ENCODE data around the gene PML.
A peak's percentile ranks its signal among the peaks of the same experiment; 100 is the strongest.
"Not testable (repeated sequence)": the region's sequence is repeated elsewhere in the genome, so short reads cannot be mapped to it uniquely, and the experiment has no call there.

The PML gene

DNA sequence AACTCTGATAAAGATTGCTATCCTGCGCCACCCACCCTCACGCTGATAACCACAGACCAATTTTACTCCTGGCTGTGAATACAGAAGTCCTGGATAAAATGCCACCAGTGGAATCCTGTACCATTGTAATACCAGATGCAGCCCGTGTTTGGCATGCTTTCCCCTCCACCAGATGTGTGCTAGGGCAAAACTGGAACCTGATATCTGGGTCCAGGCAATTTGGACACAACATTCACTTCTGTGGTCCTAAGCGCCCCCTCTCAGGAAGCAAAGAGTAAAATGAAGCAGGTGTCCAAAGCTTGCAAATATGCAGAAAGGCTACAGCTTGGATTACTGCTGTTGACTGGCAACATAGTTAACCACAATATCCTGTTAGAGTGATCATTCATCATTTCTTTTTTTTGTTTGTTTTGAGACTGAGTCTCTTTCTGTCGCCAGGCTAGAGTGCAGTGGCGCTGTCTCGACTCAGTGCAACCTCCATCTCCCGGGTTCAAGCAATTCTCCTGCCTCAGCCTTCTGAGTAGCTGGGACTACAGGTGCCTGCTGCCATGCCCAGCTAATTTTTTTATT lies 35.4 kb upstream of the PML start:
- DNase-seq = peak; percentile 4

DNA sequence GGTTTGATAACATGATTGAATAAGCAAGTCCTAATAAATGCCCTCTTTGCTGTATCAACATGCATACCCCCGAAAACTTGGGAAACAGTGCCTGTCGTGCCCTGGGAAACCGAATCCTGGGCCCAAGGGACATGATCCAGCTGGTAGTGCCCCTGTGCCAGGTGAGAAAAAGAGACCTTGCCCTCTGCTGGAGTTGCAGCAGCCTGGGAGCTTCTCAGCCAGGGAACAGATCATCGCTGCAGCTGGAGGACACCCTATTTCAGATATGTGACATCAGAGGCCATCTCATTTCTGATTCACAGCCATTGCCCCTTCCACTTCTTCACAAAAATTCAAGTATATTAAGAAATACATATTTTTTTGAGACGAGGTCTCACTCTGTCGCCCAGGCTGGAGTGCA lies 34.7 kb upstream of the PML start:
- no peak for DNase-seq

DNA sequence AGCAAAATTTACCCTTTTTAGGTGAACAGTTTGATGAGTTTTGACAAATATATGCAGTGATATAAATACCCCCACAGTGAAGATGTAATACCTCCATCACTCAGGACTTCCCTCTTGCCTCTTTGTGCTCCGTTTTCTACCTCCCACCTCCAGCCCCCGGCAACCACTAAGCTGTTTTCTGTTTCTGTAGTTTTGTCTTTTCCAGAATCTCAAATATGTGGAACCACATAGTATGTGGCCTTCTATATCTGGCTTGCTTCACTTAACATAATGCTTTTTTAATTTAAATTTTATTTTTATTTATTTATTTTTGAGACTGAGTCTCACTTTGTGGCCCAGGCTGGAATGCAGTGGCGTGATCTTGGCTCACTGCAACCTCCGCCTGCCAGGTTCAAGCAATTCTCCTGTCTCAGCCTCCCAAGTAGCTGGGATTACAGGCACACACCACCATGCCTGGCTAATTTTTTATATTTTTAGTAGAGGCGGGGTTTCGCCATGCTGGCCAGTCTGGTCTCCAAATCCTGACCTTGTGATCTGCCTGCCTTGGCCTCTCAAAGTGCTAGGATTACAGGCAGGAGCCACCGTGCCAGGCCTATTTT lies 33.9 kb upstream of the PML start:
- not testable (repeated sequence) for DNase-seq

- DNase-seq = no peak
These were observed 32.1 kb upstream of the PML start for GRCh38 chr15:73962433-73962832.

DNA sequence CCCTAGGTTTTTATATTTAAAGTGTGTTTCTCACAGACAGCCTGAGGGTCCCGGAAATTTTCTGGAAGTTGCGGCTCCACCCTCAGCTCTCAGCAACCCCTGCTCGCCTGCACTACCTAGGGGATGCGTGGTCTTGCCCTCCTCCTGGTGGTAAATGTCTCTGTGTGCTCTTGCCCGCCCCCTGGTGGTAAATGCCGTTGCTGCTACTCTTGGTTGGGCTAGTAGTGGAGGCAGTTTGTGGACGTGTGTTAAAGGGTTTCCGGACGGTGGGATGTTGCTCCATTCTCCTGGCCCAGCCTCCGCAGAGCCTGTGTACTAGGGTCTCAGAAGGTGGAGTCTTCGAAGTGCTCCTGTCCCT lies 29.8 kb upstream of the PML start:
- DNase-seq = peak; percentile 33

GRCh38 chr15:73965094-73965757 lies 29.3 kb upstream of the PML start:
- DNase-seq = no peak

- no peak for DNase-seq
These were observed 28.8 kb upstream of the PML start for GRCh38 chr15:73965758-73966113.

GRCh38 chr15:73968461-73968860 lies 26.1 kb upstream of the PML start:
- no peak for DNase-seq

GRCh38 chr15:73969151-73969759 lies 25.3 kb upstream of the PML start:
- DNase-seq = no peak

DNA sequence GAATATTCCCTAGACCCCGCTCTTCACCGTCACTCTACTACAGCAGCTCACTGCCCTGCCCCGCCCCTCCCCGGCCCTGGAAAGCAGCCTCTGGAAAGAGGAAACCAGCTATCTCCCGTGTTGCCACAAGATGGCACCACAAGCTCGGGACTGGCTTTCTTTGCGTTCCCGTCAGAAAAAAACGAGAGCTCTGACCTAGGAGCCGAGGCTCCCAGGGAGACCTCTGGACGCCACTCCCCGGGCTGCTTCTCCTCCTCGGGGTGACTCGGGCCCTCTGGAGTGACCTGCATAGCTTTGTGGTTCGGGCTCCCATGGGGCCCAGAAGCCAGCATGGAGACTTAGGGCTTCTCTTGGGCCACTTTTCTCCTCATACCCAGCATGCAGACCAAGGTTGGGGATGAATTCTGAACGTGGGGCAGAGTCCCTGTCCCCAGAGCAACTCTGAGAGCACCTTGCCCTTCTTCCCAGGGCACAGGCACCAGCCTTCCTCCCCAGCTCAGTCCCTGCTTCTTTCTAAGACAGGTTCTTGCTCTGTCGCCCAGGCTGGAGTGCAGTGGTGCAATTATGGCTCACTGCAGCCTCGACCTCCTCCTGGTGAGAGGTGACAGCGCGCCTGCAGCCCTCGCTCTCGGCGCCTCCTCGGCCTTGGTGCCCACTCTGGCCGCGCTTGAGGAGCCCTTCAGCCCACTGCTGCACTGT lies 21.4 kb upstream of the PML start:
- DNase-seq = peak; percentile 41

GRCh38 chr15:73973683-73974200 lies 20.8 kb upstream of the PML start:
- not testable (repeated sequence) for DNase-seq

DNA sequence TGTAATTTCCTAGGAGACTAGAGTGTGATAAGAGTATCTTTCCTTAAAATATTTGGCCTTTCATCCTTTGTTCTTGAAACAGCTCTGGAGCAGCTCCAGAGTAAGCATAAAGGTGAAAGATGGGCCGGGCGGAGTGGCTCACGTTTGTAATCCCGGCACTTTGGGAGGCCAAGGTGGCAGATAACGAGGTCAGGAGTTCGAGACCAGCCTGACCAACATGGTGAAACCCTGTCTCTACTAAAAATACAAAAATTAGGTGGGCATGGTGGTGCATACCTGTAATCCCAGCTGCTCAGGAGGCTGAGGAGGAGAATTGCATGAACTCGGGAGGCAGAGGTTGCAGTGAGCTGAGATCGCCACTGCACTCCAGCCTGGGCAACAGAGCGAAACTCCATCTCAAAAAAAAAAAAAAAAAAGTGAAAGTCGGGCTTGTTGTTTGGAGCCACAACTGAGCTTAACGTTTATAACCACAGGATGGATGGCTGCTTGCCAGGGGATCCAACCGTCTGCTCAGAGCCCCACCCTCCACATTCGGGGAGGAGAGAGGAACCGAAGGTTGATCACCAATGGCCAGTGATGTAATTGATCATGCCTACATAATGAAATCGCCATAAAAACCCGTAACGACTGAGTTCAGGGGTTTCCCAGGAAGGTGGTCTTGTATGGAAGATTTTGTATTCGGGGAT lies 18.9 kb upstream of the PML start:
- DNase-seq = peak; percentile 16

- DNase-seq = no peak
These were observed 15.6 kb upstream of the PML start for GRCh38 chr15:73978896-73979295.

DNA sequence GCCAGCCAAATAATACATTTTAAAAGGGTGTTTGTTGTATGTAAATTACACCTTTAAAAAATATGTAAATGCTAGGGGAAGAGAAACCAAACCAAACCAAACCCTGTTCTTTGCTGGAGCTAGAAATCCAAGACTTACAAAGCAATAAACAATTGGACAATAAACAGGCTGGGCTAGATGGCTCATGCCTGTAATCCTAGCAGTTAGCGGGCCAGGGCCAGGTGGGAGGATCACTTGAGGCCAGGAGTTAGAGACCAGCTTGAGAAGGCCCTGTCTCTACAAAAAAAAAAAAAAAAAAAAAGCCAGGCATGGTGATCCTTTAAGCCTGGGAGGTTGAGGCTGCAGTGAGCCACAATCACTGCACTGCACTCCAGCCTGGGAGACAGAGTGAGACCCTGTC lies 14.9 kb upstream of the PML start:
- no peak for DNase-seq

DNA sequence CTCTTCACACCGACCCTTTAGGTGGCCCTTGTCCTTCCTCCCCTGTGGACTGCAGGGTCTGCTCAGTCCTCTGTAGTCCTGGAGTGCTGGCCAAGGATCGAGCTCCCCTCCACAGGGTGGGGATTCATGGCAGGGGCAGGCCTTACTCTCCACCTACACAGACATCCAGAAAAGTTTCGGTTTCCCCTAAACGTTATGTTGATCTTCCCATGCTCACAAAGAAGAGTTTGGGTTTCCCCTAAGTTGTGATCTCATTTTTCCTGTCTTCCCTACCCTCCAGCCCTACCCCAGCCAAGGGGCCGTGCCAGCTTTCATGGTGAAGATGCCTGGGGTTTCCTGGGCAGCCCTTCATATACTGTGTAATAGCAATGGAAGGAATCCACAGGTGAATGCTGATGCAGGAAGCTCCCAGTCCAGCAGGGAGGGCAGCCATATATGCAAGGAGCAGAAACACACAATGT lies 12.7 kb upstream of the PML start:
- DNase-seq = no peak

GRCh38 chr15:73982222-73982962 lies 12.1 kb upstream of the PML start:
- peak; percentile 80 for DNase-seq

DNA sequence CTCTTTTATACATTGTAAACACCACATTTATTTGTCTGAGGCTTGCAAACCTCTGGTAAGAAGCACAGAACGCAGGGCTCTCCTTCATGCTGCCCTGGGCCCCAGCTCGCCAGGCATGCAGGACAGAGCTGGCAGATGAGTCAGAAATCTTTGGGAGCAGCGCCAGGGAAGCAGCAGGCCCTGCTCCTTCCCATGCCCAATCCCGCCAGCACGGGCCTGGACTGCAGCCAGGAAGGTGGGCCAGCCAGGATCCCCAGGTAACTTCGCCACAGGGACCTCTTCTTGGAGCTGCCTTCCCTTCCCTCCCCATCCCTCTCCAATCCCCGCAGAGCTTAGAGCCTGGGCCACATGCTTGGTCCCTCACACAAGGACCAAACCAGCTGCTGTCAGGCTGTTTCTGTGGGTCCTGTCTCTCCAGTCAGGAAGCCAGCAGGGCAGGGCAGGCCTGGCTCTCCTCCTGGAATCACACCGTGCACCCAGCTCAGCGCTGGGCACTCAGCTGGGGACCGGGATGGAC lies 11.2 kb upstream of the PML start:
- DNase-seq = peak; percentile 77

DNA sequence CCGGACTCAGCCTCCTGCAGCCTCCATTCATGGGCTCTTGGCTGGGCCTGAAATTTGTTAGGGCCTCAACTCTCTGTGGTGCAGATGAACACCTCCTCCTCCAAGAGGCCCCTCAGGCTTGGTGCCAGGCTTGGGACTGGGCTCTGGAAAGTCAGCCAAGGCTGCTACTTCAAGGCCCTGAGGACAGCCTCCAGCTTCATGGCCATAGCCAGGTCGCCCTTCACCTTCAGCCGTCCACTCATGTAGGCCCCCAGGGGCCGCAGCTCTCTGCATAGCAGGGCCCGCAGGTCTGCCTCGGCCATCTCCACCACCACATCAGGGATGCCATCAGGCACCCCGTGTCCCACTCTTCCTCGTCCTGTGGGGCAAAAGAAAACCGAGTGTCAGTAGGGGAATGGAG lies 10.7 kb upstream of the PML start:
- no peak for DNase-seq

DNA sequence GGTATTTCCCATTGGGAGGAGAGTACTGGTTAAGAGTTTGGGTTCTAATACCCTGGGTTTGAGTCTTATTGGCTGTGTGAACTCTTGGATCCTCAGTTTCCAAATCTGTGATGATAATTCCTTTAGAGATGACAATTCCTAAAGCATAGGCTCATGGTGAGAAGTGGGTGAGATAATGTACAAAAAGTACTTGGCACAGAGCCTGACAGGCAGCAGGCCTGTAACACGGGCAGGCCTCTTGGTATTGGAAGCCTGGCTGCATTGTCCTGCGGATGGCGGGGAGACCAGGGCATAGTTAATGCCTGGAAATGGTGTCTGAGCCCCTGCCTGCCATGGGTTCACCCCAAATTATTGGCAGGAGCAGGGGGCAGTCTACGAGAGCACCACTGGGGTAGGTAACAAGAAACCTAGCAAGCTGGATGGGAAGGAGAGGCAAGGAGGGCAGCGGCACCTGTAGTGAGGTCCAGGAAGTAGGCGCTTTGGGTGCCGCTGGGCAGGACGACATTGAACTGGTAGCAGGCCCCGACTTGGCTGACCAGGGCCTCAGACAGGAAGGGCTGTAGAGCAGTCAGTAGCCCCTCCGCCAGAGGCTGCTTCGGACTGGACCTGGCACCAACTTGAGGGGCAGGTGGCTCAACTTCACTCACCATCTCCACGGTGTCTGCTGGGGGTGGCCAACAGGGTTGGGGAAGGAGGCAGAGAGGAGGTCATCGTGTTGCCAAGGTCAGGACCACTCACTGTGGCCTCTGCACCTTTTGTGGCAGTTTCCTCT lies 10.1 kb upstream of the PML start:
- DNase-seq = no peak

- DNase-seq = no peak
These were observed 9.2 kb upstream of the PML start for GRCh38 chr15:73985101-73985873.

Measured in DMS79 treated with DMSO at 0.1 percent for 48 hours (cell line).